ENCODE measurements around the gene PNKP. TPM values are rescaled to one million over a fixed set of nuclear protein-coding genes. Genes with fewer than 3 reads are reported as not detected.

Gene PNKP
- total and polyA plus RNA-seq, 2 of the 8 experiments (the other 6 are each of a cell fraction or from before 2014, with no cell fraction given): 45.8 to 105 TPM

DNA sequence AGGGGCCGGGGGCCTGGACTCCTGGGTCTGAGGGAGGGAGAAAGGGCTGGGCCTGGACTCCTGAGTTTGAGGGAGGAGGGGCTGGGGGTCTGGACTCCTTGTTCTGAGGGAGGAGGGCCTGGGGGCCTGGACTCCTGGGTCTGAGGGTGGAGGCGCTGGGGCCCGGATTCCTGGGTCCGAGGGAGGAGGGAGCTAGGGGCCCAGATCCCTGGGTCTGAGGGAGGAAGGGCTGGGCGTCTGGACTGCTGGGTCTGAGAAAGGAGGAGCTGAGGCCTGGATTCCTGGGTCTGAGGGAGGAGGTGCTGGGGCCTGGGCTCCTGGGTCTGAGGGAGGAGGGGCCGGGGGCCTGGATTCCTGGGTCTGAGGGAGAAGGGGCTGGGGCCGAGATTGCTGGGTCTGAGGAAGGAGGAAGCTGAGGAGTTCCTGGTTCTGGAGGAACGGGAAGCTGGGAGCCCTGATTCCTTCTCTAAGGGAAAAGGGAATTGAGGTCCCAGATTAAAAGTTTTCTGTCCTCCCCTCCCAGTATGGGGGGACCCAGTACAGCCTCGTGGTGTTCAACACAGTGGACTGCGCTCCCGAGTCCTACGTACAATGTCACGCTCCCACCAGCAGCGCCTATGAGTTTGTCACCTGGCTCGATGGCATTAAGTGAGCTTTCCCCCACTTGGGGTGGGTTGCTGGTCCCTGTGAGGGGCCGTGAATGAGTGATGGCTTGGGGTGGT lies 48.6 kb downstream of the PNKP start (continued):
- TF ChIP-seq POLR2AphosphoS5 (IDR thresholded peaks at IDR 0.05; ENCODE audit: low read depth, low read length): no peak
- no peak for TF ChIP-seq NANOG (IDR thresholded peaks at IDR 0.05; ENCODE audit: insufficient read depth, low read depth, low read length, poor library complexity, severe bottlenecking)
- no peak for TF ChIP-seq CHD2 (IDR thresholded peaks at IDR 0.05; ENCODE audit: low read length)
- no peak for TF ChIP-seq ATF3 (IDR thresholded peaks at IDR 0.05; ENCODE audit: insufficient read depth, low read depth, low read length)
- no peak for TF ChIP-seq TBP (IDR thresholded peaks at IDR 0.05; ENCODE audit: low read depth, low read length)
- no peak for TF ChIP-seq BACH1 (IDR thresholded peaks at IDR 0.05; ENCODE audit: low read length)
- TF ChIP-seq POLR2A (IDR thresholded peaks at IDR 0.05; ENCODE audit: control extremely low read depth in 1 of 2, low read depth in 2 of 2, low read length in 2 of 2): no peak
- no peak for TF ChIP-seq BCL11A (IDR thresholded peaks at IDR 0.05; ENCODE audit: low read depth in 2 of 2, low read length in 2 of 2)

Data from H1 (cell line).